K562 (cell line): Measurements from ENCODE around the gene MRPL37. TPM values are rescaled to one million over a fixed set of nuclear protein-coding genes. Genes with fewer than 3 reads are reported as not detected.

Source experiments
- ATAC-seq: fragments of 200-7000 bp; cut with Tn5 transposase; 3 replicates; pipeline ENCODE4 v1.9.1; 2020; ENCODE audit warnings: moderate library complexity
- BruUV-seq: library from RNA; stranded (reverse); fragments of 400-500 nt; replicated peaks from 2 replicates; lab custom pipeline; 2021; lab: Mats Ljungman, UMichigan
- CTCF ChIA-PET: fragments of 300-600 bp; formaldehyde crosslinking; extraction: SDS; loops from one replicate; lab custom pipeline; 2021; ENCODE audit warnings: low intra/inter-chr PET ratio; lab: Yijun Ruan, JAX
- POLR2A ChIA-PET: fragments of 300-600, 350-650 bp; sonication (Branson Sonifier 250); formaldehyde crosslinking; extraction: SDS; loops from one replicate; lab custom pipeline; 2021; ENCODE audit warnings: antibody characterized with exemption, inconsistent platforms; lab: Yijun Ruan, JAX
- DNase-seq, 4 experiments: peaks; one replicate each; pipeline versions ENCODE4 v3.0.0 to v3.0.0-alpha.2; 2011 to 2018; ENCODE audit warnings: low spot score in 3 of 4, mixed read lengths in 3 of 4; ENCODE audit errors: extremely low read depth in 1 of 4
- FAIRE-seq: peaks from 2 replicates; lab custom pipeline; 2011; peaks lifted over from hg19 to GRCh38; lab: Jason Lieb, UNC
- H2AFZ ChIP-seq: 2 replicates; pipeline ENCODE4 v1.6.0; 2011; ENCODE audit warnings: low read depth, low read length, control low read depth, inconsistent platforms
- H3K27ac ChIP-seq: fragments of 200-600 bp; 3 replicates; pipeline ENCODE4 v1.8.0; 2011; ENCODE audit warnings: low read depth, mild to moderate bottlenecking, control low read depth, inconsistent platforms, low read length, moderate library complexity, mixed read lengths; ENCODE audit errors: extremely low read depth
- H3K27me3 ChIP-seq, 2 experiments: fragments of 300-600 bp in 1 of 2; 2 replicates in 1 of 2; 3 replicates in 1 of 2; pipeline versions ENCODE4 v1.6.0 to v1.8.0; 2011; ENCODE audit warnings: inconsistent platforms in 2 of 2, low read length in 2 of 2, mild to moderate bottlenecking in 1 of 2, mixed read lengths in 1 of 2, moderate library complexity in 1 of 2; ENCODE audit not compliant: control insufficient read depth in 2 of 2, insufficient read depth in 2 of 2
- H3K36me3 ChIP-seq: fragments of 300-600 bp; 3 replicates; pipeline ENCODE4 v1.8.0; 2011; ENCODE audit warnings: mild to moderate bottlenecking, low read length, inconsistent platforms; ENCODE audit not compliant: control insufficient read depth, insufficient read depth
- H3K4me1 ChIP-seq, 2 experiments: fragments of 200-600 bp in 1 of 2; replicated peaks in 1 of 2; 2 replicates in 1 of 2; 3 replicates in 1 of 2; pipeline versions ENCODE4 v1.5.1 to v1.8.0; 2011; ENCODE audit warnings: inconsistent platforms in 2 of 2, low read length in 2 of 2, mild to moderate bottlenecking in 1 of 2, mixed read lengths in 1 of 2, moderate library complexity in 1 of 2; ENCODE audit not compliant: control insufficient read depth in 2 of 2, insufficient read depth in 2 of 2
- H3K4me2 ChIP-seq: 2 replicates; pipeline ENCODE4 v1.6.1; 2011; ENCODE audit warnings: low read length, control low read depth, inconsistent platforms, mixed read lengths; ENCODE audit not compliant: insufficient read depth
- H3K4me3 ChIP-seq: fragments of 200-600 bp; sonication (generic), shearing (Covaris generic); 2 replicates; pipeline ENCODE4 v1.5.1; 2016; ENCODE audit warnings: control low read depth, inconsistent platforms
- H3K79me2 ChIP-seq: fragments of 200-600 bp; 3 replicates; pipeline ENCODE4 v1.8.0; 2011; ENCODE audit warnings: low read length, inconsistent platforms; ENCODE audit not compliant: control insufficient read depth, insufficient read depth
- H3K9ac ChIP-seq, 2 experiments: 2 replicates each; pipeline versions ENCODE4 v1.6.0 to v1.6.1; 2011; ENCODE audit warnings: low read depth in 2 of 2, low read length in 2 of 2, control low read depth in 1 of 2, inconsistent platforms in 1 of 2, mild to moderate bottlenecking in 1 of 2, mixed read lengths in 1 of 2; ENCODE audit not compliant: insufficient read depth in 1 of 2
- H3K9me1 ChIP-seq: one replicate; pipeline ENCODE4 v1.6.0; 2011; ENCODE audit warnings: inconsistent platforms, mild to moderate bottlenecking, low read length, moderate library complexity; ENCODE audit not compliant: control insufficient read depth, insufficient read depth
- H3K9me3 ChIP-seq: replicated peaks from 2 replicates; pipeline ENCODE4 v1.5.1; 2011; ENCODE audit warnings: low read depth, low read length, inconsistent platforms; ENCODE audit not compliant: control insufficient read depth, insufficient read depth
- H4K20me1 ChIP-seq: replicated peaks from 2 replicates; pipeline ENCODE4 v1.6.1; 2011; ENCODE audit warnings: low read length, inconsistent platforms, mixed read lengths; ENCODE audit not compliant: control insufficient read depth, insufficient read depth
- DDX20 ChIP-seq: fragments of 450-650 bp; IDR thresholded peaks from 2 replicates; pipeline ENCODE4 v1.6.1; 2016; ENCODE audit warnings: missing genetic modification characterization, low read depth, mild to moderate bottlenecking, missing compliant biosample characterization, moderate library complexity
- MAZ ChIP-seq, 2 experiments: fragments of 450-650 bp in 1 of 2; sonication (generic) in 1 of 2; formaldehyde crosslinking; IDR thresholded peaks in 1 of 2; conservative IDR thresholded peaks in 1 of 2; 2 replicates each; pipeline versions ENCODE4 v1.4.0 to v1.5.0; 2020; ENCODE audit warnings: mild to moderate bottlenecking in 1 of 2, missing genetic modification reagents in 1 of 2
- SMARCE1 ChIP-seq: fragments of 450-650 bp; IDR thresholded peaks from 2 replicates; pipeline ENCODE4 v1.7.1; 2016; ENCODE audit warnings: mild to moderate bottlenecking
- STAT5B ChIP-seq: fragments of 250-450 bp; sonication (Bioruptor Pico); IDR thresholded peaks from 2 replicates; pipeline ENCODE4 v1.8.0; 2021; ENCODE audit warnings: mild to moderate bottlenecking, inconsistent platforms
- TCF3 ChIP-seq: sonication (generic); formaldehyde crosslinking; IDR thresholded peaks from 2 replicates; pipeline ENCODE4 v1.4.0; 2020; ENCODE audit warnings: mild to moderate bottlenecking, missing genetic modification reagents
- ZNF134 ChIP-seq: fragments of 250-450 bp; sonication (Bioruptor Pico); conservative IDR thresholded peaks from 2 replicates; pipeline ENCODE4 v1.4.0; 2020
- ZNF785 ChIP-seq: fragments of 250-450 bp; sonication (Bioruptor Pico); IDR thresholded peaks from 2 replicates; pipeline ENCODE4 v1.4.0; 2020; ENCODE audit warnings: mild to moderate bottlenecking
- WGBS: fragments of 100-300 bp; shearing (Covaris generic); methylation state at CpG from one replicate; pipeline ENCODE4 v1.1.6; 2016; ENCODE audit warnings: low coverage, mixed read lengths; ENCODE audit not compliant: insufficient coverage; ENCODE audit errors: missing lambda C conversion rate; 5-methylcytosine and 5-hydroxymethylcytosine counted together
- in situ Hi-C: fragments of 300-500 bp; cut with MboI; formaldehyde crosslinking; loops from 4 replicates; pipeline ENCODE4 v1.15.0; 2018; ENCODE audit warnings: inconsistent platforms, mixed read lengths
- intact Hi-C: fragments of 100-400 bp; cut with micrococcal nuclease; formaldehyde crosslinking; loops from 2 replicates; pipeline ENCODE4 v1.14.2; 2022
- polyA plus RNA-seq, 8 experiments: library from polyadenylated mRNA; depleted of rRNA in 4 of 8; stranded (reverse) in 5 of 8; unstranded in 3 of 8; fragments of >200 nt; fragmentation: Nextera tagmentation in 2 of 8; fragmentation: Illumina TruSeq in 1 of 8; extraction: Ambion mirVana in 2 of 8; extraction: Trizol in 1 of 8; gene quantifications; 2 replicates each; pipeline versions ENCODE4 v1.2.1 to v1.2.3, GENCODE V29; 2011 to 2014; ENCODE audit warnings: inconsistent platforms in 1 of 8, missing spikeins in 1 of 8
- total RNA-seq, 7 experiments: library from RNA; depleted of rRNA in 6 of 7; stranded (reverse); fragments of >200 nt in 6 of 7; fragmentation: Illumina TruSeq in 2 of 7; extraction: Trizol in 2 of 7; gene quantifications; 2 replicates each; pipeline versions ENCODE4 v1.2.1 to v1.2.3, GENCODE V29; 2011 to 2021; ENCODE audit warnings: low replicate concordance in 1 of 7
- TF ChIP-seq, protein P1 (sequence below): fragments of 200-400 bp; formaldehyde crosslinking; IDR thresholded peaks from 2 replicates; pipeline ENCODE4 v1.6.1; 2017; ENCODE audit warnings: mild to moderate bottlenecking, low read depth, low read length, moderate library complexity
- TF ChIP-seq, protein P2 (sequence below): fragments of 450-650 bp; formaldehyde crosslinking; conservative IDR thresholded peaks from 2 replicates; pipeline ENCODE4 v1.4.0; 2022; ENCODE audit warnings: mild to moderate bottlenecking, missing genetic modification characterization

The MRPL37 gene
- total and polyA plus RNA-seq, 9 of the 15 experiments (the other 6 are each of a cell fraction or from before 2014, with no cell fraction given), result 52.2 to 303 (median 180) TPM

DNA sequence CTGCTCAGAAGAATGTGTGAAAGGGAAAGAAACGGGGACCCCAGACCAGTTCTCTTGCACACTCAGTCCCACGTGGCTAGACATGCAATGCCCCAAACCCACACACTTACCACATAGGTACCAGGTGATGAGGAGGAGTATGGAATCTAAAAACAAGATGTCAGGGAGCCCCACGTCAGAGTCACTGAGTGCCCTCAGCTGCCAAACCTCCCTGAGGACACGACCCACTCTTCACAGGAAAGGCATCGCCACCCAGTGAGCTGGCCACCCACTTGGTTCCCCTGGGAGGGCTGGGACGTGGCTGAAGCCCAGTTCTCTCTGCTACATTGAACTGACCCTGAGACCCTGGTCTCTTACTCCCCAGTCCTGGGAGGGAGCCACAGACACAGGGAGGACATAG lies 41.4 kb downstream of the MRPL37 start:
- 89% methylated on average over 6 of the region's 6 CpGs for WGBS
- Histone ChIP-seq H3K9ac (peak overlapping the region in 1 of 2 experiments; percentile 4; a peak in 1 of 4 replicates), H3K4me2 (no peak overlapping the region), H2AFZ (no peak overlapping the region), H3K27me3 (no peaks in the 10 kb centered on the region), H3K79me2 (no peaks in the 10 kb centered on the region), H3K9me1 (no peaks in the 10 kb centered on the region), H3K4me3 (no peak overlapping the region), H4K20me1 (peaks cover 3% of the 10 kb centered on the region; the same call in 1 of the 2 replicates), H3K9me3 (no peaks in the 10 kb centered on the region), H3K27ac (no peak overlapping the region), H3K4me1 (no peaks in the 10 kb centered on the region; a peak in 1 of 5 replicates), H3K36me3 (peaks cover 80% of the 10 kb centered on the region)
- POLR2A ChIA-PET, result interaction anchor here (0.7 kb wide), 1 partner anchor 11 kb away, joined by 3 read pairs; no protein-coding TSS in a partner anchor
- no TSS peak for BruUV-seq
- TF ChIP-seq SMARCE1, result no peak
- no peak for TF ChIP-seq STAT5B (CRISPR knock-in tag)
- TF ChIP-seq, protein P1, sequence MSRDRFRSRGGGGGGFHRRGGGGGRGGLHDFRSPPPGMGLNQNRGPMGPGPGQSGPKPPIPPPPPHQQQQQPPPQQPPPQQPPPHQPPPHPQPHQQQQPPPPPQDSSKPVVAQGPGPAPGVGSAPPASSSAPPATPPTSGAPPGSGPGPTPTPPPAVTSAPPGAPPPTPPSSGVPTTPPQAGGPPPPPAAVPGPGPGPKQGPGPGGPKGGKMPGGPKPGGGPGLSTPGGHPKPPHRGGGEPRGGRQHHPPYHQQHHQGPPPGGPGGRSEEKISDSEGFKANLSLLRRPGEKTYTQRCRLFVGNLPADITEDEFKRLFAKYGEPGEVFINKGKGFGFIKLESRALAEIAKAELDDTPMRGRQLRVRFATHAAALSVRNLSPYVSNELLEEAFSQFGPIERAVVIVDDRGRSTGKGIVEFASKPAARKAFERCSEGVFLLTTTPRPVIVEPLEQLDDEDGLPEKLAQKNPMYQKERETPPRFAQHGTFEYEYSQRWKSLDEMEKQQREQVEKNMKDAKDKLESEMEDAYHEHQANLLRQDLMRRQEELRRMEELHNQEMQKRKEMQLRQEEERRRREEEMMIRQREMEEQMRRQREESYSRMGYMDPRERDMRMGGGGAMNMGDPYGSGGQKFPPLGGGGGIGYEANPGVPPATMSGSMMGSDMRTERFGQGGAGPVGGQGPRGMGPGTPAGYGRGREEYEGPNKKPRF, result no peak
- no peak for TF ChIP-seq DDX20
- no peak for TF ChIP-seq TCF3 (CRISPR knock-in tag)
- no peak for TF ChIP-seq ZNF134 (CRISPR knock-in tag)
- no peak for TF ChIP-seq ZNF785 (CRISPR knock-in tag)
- TF ChIP-seq, protein P2, sequence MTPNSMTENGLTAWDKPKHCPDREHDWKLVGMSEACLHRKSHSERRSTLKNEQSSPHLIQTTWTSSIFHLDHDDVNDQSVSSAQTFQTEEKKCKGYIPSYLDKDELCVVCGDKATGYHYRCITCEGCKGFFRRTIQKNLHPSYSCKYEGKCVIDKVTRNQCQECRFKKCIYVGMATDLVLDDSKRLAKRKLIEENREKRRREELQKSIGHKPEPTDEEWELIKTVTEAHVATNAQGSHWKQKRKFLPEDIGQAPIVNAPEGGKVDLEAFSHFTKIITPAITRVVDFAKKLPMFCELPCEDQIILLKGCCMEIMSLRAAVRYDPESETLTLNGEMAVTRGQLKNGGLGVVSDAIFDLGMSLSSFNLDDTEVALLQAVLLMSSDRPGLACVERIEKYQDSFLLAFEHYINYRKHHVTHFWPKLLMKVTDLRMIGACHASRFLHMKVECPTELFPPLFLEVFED (CRISPR knock-in tag), result no peak
- no peak for TF ChIP-seq MAZ (CRISPR knock-in tag; conservative IDR thresholded peaks at IDR 0.05 in 1 of 2, IDR thresholded peaks at IDR 0.05 in 1 of 2)
- ATAC-seq (no peak), FAIRE-seq (no peak), DNase-seq (no peak)
- in situ Hi-C loops (no loop called here), intact Hi-C loops (no loop called here)
- CTCF ChIA-PET, result no interaction called here
